SK-N-DZ (cell line): ENCODE data around the gene TTLL9.
"Not testable (repeated sequence)": the region's sequence is repeated elsewhere in the genome, so short reads cannot be mapped to it uniquely, and the experiment has no call there.

Source experiments
- DNase-seq: peaks from one replicate; pipeline ENCODE4 v3.0.0-alpha.2; 2015; ENCODE audit warnings: low spot score

The TTLL9 gene

DNA sequence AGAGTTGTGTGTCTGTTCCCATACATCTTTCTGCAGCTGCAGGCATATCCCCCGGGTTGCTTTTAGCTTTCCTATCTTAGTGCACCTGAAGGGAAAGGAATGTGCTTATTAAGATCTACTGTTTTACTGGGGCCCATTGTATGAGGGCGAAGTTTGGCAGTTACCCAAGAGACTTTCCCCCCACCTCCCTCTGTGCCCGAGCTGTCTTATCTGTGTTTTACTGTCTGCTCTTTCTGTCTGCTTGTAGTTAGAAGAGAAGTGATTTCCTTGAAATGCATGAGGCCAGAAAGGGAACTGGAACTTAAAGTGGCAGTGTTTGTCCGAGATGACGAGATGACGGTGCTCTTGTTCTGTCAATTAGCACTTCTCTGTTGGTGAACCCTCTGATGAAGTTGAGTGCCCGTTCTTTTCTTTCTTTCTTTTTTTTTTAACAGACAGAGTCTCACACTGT is 47.6 kb downstream of the TTLL9 start:
- not testable (repeated sequence) for DNase-seq

DNA sequence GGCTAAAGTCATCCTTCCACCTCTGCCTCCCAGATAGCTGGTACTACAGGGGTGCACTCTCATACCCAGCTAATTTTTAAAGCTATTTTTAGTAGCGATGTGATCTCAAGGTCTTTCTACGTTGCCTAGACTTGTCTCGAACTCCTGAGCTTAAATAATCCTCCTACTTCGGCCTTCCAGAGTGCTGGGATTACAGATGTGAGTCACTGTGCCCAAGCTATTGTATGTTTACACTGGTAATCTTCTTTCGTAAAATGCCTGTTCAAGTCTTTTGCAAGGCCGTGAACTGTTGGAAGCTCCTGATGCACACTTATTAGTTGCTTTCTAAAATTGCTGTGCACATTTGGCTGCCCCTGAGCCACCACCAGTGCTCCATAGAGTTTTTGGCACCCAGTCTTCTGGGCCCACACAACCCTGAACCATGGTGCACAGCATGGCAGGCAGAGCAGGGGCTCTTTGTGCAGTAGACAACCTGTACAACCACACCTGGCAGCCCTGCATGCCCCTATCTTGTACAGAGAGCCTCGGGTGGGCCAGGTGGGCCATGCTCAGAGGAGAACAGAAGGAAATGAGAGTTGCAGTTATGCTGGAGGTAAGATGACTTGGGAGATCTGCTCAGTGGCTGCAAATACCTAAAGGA is 48.2 kb downstream of the TTLL9 start:
- DNase-seq: no peak

- DNase-seq: no peak
These were observed 49.1 kb downstream of the TTLL9 start for GRCh38 chr20:31919410-31920155.

GRCh38 chr20:31920275-31920855 is 49.9 kb downstream of the TTLL9 start:
- peak; percentile 32 for DNase-seq

DNA sequence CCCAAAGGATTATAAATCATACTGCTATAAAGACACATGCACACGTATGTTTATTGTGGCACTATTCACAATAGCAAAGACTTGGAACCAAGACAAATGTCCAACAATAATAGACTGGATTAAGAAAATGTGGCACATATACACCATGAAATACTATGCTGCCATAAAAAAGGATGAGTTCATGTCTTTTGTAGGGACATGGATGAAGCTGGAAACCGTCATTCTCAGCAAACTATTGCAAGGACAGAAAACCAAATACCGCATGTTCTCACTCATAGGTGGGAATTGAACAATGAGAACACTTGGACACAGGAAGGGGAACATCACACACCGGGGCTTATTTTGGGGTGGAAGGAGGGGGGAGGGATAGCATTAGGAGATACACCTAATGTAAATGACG is 51.0 kb downstream of the TTLL9 start:
- not testable (repeated sequence) for DNase-seq

DNA sequence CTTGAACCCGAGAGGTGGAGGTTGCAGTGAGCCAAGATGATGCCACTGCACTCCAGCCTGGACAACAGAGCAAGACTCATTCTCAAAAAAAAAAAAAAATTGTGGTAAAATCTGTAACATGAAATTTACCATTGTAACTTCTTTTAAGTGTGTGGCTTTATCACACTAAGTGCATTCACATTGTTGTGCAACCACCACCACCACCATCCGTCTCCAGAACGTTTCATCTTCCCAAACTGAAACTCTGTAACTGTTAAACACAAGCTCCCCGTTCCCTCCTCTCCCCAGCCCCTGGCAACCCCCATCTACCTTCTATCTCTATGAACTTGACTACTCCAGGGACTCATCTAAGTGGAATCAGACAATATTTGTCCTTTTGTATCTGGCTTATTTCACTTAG is 51.7 kb downstream of the TTLL9 start:
- no peak for DNase-seq

DNA sequence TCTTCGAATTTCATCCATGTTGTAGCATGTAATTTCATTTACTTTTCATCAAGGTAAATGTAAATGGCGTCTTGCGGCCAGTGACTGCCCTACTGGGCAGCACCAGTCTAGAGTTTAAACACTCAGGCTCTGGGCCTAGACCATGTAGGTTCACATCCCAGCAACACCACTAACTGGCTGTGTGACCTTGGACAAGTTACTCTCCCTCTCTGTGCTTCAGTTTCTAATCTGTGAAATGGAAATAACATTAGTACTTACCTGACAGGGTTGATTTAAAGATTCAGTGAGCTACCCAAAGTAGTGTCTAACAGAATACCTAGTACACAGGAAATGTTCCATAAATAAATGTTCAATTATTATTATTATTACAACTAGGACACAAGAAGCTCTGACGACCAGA is 52.2 kb downstream of the TTLL9 start:
- no peak for DNase-seq

DNA sequence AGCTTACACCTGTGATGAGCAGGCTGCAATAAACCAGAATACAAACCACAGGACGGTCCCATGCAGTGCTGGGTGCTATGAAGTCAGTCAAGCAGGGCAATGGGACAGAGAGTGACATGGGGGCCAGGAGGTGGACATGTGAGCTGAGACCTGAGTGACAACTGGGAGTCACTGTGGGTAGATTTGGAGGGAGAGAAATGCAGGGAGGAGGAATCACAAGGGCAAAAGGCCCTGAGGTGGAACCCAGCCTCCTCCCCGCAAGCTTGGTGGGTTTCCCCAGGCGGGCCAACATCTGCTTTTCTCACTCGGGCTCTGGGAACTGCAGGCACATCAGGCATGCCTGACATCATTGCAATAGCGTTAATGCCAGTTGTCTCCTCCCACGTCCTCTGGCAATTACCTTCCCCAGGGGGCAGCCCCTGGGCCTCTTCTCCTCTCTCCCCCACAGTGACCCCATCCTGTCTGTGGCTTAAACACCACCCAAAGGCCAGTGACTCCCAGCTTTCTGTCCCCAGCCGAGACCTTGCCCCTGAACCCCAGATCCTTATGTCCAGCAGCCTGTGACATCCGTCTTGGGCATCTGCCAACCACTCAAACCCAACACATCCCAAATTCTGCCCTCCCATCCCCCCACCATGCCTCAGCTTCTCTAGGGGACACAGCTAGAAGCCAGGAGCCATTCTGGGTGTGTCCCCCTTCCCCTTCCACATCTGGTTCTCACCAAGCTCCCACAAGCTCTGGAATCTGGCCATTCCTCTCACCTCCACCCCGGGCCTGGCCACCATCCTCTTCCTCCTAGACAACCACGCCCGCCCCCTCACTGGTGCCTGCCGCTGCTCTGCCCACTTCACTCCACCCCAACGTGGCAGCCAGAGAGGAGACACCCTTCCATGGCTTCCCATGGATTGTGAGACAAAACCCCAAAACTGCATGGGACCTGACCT is 53.2 kb downstream of the TTLL9 start:
- DNase-seq: no peak

GRCh38 chr20:31924561-31924960 is 54.1 kb downstream of the TTLL9 start:
- no peak for DNase-seq

DNA sequence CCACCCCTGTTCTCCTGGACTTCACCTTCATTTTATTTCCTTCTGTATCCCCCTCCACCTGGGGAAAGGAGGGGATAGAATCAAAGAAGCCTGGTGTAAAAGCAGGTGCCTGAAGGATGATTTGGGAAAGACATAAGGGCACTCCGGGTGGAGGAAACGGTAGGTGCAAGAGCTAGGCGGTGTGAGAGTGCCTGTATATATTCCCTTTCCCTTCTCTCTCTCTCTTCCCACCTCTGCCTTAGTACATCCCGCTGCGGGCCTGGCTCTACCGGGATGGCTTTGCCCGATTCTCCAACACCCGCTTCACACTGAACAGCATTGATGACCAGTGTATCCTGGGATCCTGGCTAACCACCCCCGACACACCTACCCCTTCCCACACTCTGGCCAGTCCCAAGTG is 55.2 kb downstream of the TTLL9 start:
- no peak for DNase-seq

DNA sequence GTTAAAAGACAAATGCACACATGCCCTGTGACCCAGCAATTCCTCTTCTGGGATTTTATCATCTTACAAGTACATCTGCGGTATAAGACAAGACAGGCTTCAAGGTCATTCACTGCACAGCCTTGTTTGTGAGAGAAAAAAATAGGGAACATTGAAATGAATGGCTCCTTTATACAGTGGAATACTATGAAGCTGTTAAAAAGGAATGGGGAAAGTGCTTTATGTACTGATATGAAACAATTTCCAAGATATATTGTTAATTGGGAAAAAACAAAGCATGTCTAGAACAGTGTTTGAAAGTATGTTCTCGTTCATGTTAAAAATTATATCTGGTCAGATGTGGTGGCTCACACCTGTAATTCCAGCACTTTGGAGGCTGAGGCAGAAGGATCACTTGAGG is 56.1 kb downstream of the TTLL9 start:
- no peak for DNase-seq

GRCh38 chr20:31927627-31928159 is 57.3 kb downstream of the TTLL9 start:
- DNase-seq: no peak

DNA sequence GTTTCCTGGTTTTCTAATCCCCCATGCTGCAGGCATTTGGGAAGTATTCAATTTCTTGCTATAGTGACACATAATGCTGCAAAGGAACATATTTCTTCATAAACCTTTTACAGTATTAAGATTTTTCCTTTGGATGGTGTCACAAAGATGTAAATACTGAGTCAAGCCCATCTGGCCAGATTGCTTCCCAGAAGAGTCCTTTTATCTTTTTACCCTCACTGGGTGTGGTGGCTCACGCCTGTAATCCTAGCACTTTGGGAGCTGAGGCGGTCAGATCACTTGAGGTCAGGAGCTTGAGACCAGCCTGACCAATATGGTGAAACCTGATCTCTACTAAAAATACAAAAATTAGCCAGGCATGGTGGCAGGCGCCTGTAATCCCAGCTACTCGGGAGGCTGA is 59.2 kb downstream of the TTLL9 start:
- DNase-seq: not testable (repeated sequence)

DNA sequence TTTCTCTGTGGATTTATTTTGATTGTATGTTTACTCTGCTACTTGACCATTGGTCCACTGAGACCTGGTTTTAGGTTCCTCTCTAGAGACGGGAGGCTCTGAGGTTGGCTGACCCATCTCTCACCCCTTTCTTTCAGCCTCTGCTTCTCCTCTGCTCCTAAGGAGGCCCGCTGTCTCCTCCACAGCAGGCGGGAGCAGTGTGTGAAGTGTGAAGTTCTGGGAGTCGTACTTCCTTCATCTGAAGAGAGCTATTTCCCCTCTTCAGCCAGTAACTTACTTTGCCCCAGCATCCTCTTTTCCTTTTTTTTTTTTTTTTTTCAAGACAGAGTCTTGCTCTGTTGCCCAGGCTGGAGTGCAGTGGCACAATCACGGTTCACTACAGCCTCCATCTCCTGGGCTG is 60.3 kb downstream of the TTLL9 start:
- DNase-seq: no peak

GRCh38 chr20:31933698-31934097 is 63.3 kb downstream of the TTLL9 start:
- no peak for DNase-seq

DNA sequence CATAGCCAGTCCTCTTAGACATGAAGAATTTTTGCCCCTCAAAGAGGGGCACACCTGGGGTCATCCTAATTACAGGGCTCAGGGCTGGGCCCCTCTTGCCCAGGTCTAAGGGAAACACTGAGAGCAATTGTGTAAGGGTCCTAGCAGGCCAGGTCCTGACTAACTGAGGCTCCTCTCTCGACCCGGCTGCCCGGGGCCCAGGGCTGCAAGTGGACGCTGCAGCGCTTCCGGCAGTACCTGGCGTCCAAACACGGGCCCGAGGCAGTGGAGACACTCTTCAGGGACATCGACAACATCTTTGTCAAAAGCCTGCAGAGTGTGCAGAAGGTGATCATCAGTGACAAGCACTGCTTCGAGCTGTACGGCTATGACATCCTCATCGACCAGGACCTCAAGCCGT is 64.1 kb downstream of the TTLL9 start:
- no peak for DNase-seq

- DNase-seq: peak; percentile 43
These were observed 64.7 kb downstream of the TTLL9 start for GRCh38 chr20:31934968-31935764.

DNA sequence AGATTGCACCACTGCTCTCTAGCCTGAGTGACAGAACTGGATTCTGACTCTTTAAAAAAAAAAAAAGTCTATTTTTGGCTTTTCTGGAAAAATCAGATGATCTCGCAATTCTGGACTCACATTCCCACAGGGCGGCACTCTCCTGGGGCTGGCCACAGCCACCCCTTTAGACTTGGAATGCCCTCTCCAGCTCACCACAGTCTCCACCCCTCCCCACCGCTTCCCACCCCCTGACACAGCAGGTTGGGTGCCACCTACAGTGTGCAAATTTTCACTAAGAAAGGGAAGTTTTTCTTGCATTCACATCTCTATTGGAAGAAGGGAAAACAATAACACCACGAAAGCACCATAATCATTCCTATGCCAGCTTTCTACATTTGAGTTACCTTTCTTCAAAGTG is 66.0 kb downstream of the TTLL9 start:
- no peak for DNase-seq

- DNase-seq: no peak
These were observed 67.4 kb downstream of the TTLL9 start for GRCh38 chr20:31937820-31938219.

DNA sequence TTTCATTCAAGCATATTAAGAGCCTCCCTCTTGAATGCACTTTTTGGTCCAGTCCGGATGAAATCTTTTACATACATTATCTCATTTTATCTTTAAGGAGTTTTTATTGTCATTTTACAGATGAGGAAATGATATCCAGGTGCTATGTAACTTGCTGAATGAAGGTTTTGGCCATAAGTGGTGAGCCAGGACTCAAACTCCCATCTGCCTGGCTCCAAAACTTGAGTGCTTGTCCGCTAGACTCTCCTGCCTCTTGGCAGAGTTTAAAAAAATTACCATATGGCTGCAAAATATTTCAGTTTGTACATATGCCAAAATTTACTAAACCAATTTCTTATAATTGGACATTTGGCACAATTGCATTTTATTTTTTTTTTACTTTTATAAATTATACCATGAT is 69.2 kb downstream of the TTLL9 start:
- no peak for DNase-seq

GRCh38 chr20:31943052-31943471 is 72.6 kb downstream of the TTLL9 start:
- DNase-seq: no peak
